Measurements from ENCODE around the gene CAPN5.

Gene CAPN5

DNA sequence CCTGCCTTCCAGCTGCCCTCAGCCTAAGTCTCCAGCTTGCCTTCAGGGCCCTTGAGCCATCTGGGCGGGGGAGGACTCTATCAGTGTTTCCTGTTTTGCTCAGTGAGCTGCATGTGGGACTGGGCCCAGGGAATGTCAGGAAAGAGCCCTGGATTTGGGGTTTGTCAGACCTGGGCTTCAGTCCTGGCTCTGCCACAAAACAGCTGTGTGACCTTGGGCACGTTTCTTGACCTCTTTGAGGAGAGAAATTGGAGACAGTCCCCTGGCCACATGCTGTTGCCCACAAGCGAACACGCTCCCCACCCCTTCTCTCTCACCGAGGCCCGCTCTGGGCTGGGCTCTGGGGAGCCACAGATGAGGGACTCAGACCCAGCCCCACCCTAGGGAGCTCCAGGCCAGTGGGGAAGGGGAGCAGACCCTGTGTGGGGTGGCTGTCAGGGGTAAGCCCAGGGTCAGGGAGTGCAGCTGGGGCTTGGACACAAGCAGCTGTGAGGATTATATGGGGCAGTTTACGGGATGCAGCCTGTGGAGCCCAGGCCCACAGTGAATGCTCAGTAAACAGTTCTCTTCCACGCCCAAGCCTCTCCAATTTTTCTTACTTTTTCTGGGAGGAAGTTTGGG, 73.6 kb downstream of the CAPN5 start:
- no peak for DNase-seq (ENCODE audit: low spot score)
- in situ Hi-C loops (cut with MboI; ENCODE audit: low pct_unique_long_range_greater_than_20kb, low sequenced_read_pairs, unreplicated experiment) = no loop called here
- TF ChIP-seq, protein P1, sequence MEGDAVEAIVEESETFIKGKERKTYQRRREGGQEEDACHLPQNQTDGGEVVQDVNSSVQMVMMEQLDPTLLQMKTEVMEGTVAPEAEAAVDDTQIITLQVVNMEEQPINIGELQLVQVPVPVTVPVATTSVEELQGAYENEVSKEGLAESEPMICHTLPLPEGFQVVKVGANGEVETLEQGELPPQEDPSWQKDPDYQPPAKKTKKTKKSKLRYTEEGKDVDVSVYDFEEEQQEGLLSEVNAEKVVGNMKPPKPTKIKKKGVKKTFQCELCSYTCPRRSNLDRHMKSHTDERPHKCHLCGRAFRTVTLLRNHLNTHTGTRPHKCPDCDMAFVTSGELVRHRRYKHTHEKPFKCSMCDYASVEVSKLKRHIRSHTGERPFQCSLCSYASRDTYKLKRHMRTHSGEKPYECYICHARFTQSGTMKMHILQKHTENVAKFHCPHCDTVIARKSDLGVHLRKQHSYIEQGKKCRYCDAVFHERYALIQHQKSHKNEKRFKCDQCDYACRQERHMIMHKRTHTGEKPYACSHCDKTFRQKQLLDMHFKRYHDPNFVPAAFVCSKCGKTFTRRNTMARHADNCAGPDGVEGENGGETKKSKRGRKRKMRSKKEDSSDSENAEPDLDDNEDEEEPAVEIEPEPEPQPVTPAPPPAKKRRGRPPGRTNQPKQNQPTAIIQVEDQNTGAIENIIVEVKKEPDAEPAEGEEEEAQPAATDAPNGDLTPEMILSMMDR (IDR thresholded peaks at IDR 0.05; ENCODE audit: extremely low read depth, insufficient read depth, missing control alignments) = no peak

DNA sequence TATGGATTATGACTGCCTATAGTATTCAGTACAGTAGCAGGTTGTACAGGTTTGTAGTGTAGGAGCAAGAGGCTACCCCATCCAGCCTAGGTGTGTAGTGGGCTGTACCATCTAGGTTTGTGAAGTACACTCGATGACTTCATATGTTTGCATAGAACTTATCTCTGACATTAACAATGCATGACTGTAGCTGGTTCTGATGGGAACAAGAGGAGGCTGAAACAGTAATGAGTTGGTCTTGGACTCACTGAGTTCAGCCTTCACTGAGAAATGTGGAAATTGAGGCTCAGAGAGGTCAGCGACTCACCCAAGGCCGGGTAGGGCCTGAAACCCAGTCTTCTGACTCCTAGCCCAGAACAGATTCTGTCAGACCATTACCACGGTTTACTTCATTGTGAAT, 74.3 kb downstream of the CAPN5 start:
- DNase-seq (ENCODE audit: low spot score) = no peak
- in situ Hi-C loops (cut with MboI; ENCODE audit: low pct_unique_long_range_greater_than_20kb, low sequenced_read_pairs, unreplicated experiment) = no loop called here
- TF ChIP-seq, protein P1 (IDR thresholded peaks at IDR 0.05; ENCODE audit: extremely low read depth, insufficient read depth, missing control alignments) = no peak

DNA sequence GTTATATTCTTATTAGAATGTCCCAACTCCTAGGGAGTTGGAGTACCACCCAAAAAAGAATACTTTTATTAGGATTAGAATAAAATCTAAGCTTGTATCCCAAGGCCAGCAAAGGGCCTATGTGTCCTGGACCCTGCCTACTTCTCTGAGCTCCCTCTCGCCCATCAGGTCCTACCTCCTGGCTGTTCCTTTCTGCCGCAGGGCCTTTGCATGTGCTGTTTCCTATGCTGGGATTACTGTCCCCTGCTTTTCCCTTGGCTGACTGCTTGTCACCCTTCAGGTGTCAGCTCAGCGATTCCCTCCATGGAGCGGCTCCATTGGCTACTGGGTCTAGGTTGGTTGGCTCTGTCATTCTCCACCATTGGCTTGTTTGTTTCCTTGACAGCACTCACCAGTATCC, 74.7 kb downstream of the CAPN5 start:
- DNase-seq (ENCODE audit: low spot score) = no peak
- TF ChIP-seq, protein P1 (IDR thresholded peaks at IDR 0.05; ENCODE audit: extremely low read depth, insufficient read depth, missing control alignments) = no peak
- in situ Hi-C loops (cut with MboI; ENCODE audit: low pct_unique_long_range_greater_than_20kb, low sequenced_read_pairs, unreplicated experiment) = no loop called here

DNA sequence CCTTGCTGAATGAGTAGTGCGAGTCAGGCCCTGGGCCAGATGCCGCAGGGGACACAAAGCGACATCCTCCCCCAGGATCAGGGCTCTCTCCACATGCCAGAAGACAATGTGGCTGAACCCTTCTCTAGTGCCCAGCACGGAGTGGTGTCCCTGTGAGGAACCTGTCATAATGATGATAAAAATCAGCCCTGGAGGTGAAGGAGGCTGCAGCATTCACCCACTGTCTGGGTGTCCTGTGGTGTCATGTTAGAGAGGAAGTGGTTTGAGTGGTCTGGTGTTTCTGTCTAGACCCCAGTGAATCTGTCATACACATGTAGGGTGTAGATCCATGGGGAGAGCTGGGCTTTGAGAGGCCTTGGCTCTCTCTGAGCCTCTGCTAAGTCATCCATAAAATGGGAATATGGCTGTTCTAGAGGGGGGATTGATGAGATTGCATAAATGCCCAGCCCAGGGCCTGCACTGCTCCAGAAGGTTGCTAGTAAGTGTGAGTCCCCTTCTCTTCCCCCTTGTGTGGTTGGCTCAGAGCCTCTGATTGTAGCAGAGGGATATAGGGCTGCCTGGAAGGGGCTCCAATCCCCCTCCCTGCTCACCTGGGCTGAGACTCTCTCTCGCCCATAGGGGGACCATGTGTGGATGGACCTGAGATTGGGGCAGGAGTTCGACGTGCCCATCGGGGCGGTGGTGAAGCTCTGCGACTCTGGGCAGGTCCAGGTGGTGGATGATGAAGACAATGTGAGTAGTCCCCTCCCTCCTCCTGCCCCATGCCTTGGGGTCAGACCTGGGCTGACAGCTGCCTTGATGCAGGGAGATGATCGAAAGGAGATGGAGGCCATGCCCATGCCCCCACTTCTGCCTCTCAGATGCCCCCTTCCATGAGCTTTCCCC, 75.6 kb downstream of the CAPN5 start:
- in situ Hi-C loops (cut with MboI; ENCODE audit: low pct_unique_long_range_greater_than_20kb, low sequenced_read_pairs, unreplicated experiment) = no loop called here
- DNase-seq (ENCODE audit: low spot score) = no peak
- TF ChIP-seq, protein P1 (IDR thresholded peaks at IDR 0.05; ENCODE audit: extremely low read depth, insufficient read depth, missing control alignments) = no peak

DNA sequence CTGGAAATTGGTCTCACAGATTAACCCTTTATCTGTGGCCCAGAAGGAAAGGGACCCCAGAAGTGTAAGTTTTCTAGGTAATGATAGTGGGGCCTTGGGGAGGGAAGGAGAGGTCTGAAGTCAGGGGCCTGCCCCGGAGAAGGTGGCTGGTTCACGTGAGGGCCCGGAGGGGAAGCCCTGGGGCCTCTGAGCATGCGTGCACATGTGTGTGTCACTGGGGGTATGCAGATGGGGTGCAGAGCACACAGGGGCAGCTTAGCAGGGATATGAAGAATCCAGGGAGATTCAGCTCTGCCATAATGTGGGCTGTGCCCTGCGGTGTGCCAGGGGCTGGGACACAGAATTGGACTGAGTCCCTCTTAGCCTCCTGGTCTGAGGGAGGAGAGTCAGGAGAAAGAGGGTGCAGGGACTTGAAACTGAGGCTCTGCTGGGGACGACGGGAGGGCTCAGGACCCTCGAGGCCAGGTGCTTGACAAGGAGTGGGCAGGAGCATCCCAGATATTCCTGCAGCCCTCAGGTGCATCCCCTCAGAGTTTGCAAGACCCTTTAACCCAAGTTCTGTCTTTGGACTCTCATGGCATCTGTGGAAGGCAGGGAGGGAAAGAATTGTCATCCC, 76.7 kb downstream of the CAPN5 start:
- in situ Hi-C loops (cut with MboI; ENCODE audit: low pct_unique_long_range_greater_than_20kb, low sequenced_read_pairs, unreplicated experiment) = no loop called here
- TF ChIP-seq, protein P1 (IDR thresholded peaks at IDR 0.05; ENCODE audit: extremely low read depth, insufficient read depth, missing control alignments) = no peak
- no peak for DNase-seq (ENCODE audit: low spot score)

DNA sequence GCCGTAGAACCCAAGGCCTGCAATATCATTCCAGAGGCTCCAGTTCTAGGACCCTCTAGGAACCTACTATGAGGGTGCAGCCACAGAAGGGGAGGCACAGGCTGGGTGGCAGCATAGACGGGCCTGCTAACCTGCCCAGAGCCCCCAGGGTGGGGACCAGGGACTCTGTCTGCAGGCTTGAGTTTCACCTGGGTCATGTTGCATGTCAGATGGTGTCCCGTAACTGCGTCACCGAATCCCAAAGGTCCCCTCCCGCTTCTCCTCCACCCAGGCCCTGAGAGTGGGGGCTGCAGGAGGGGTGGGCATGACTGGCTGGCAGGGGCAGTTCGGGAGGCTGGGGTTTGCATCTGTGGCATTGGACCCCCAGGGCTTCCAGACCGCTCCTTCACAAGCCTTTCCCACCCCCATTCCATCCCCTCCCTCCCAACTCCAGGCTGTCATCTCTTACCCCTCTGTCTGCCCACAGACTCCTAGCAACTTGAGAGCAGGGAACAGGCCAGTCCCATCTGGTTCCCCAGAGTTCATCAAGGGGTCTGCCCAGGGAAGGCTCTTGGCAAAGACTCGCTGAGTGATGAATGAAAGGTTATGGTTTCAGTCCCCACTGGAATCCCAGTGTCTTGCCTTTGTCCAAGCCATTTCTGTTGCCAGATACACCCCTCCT, 77.6 kb downstream of the CAPN5 start:
- TF ChIP-seq, protein P1 (IDR thresholded peaks at IDR 0.05; ENCODE audit: extremely low read depth, insufficient read depth, missing control alignments) = no peak
- in situ Hi-C loops (cut with MboI; ENCODE audit: low pct_unique_long_range_greater_than_20kb, low sequenced_read_pairs, unreplicated experiment) = no loop called here

More for the DNA sequence above, 77.6 kb downstream of the CAPN5 start:
- DNase-seq (ENCODE audit: low spot score) = no peak
